Measurements from ENCODE around the gene TOMM34.

GRCh38 chr20:44948107-44948506, 12.1 kb downstream of the TOMM34 start:
- TF ChIP-seq, protein P1, sequence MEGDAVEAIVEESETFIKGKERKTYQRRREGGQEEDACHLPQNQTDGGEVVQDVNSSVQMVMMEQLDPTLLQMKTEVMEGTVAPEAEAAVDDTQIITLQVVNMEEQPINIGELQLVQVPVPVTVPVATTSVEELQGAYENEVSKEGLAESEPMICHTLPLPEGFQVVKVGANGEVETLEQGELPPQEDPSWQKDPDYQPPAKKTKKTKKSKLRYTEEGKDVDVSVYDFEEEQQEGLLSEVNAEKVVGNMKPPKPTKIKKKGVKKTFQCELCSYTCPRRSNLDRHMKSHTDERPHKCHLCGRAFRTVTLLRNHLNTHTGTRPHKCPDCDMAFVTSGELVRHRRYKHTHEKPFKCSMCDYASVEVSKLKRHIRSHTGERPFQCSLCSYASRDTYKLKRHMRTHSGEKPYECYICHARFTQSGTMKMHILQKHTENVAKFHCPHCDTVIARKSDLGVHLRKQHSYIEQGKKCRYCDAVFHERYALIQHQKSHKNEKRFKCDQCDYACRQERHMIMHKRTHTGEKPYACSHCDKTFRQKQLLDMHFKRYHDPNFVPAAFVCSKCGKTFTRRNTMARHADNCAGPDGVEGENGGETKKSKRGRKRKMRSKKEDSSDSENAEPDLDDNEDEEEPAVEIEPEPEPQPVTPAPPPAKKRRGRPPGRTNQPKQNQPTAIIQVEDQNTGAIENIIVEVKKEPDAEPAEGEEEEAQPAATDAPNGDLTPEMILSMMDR (IDR thresholded peaks at IDR 0.05) = no peak
- no peak for TF ChIP-seq POLR2A (IDR thresholded peaks at IDR 0.05)

Data from heart left ventricle (tissue), 13 donors.